PC-9 (cell line): Measurements from ENCODE around the gene HMSD. TPM values are rescaled to one million over a fixed set of nuclear protein-coding genes. Genes with fewer than 3 reads are reported as not detected.

Experiments
- Bru-seq: library from RNA; stranded (reverse); fragments of 400-500 nt; gene quantifications from one replicate; lab custom pipeline; 2021; lab: Mats Ljungman, UMichigan
- BruChase-seq, 2 experiments: library from RNA; stranded (reverse); fragments of 400-500 nt; gene quantifications; one replicate each; lab custom pipeline; 2021; lab: Mats Ljungman, UMichigan
- BruUV-seq: library from RNA; stranded (reverse); fragments of 400-500 nt; replicated peaks from 2 replicates; lab custom pipeline; 2021; lab: Mats Ljungman, UMichigan
- CTCF ChIA-PET: fragments of 300-600 bp; sonication (Branson Sonifier 250); formaldehyde crosslinking; loops from one replicate; lab custom pipeline; 2022; ENCODE audit warnings: antibody characterized with exemption; lab: Charles Lee
- POLR2A ChIA-PET: fragments of 300-600 bp; sonication (Branson Sonifier 250); formaldehyde crosslinking; loops from one replicate; lab custom pipeline; 2022; ENCODE audit warnings: antibody characterized with exemption; ENCODE audit not compliant: unreplicated experiment; lab: Charles Lee
- DNase-seq, 2 experiments: peaks; one replicate each; pipeline versions ENCODE4 v3.0.0 to v3.0.0-alpha.2; 2015 to 2022; ENCODE audit warnings: mixed read lengths in 1 of 2
- H2AFZ ChIP-seq: fragments of 200-600 bp; sonication (generic); 2 replicates; pipeline ENCODE4 v1.8.1; 2017; ENCODE audit warnings: antibody characterized with exemption
- H3F3A ChIP-seq: fragments of 200-600 bp; sonication (generic); 2 replicates; pipeline ENCODE4 v1.8.1; 2017; ENCODE audit warnings: antibody characterized with exemption, mild to moderate bottlenecking, low read depth; ENCODE audit not compliant: insufficient read depth
- H3K27ac ChIP-seq: fragments of 200-600 bp; sonication (generic); 2 replicates; pipeline ENCODE4 v1.6.1; 2016; ENCODE audit warnings: mixed run types
- H3K27me3 ChIP-seq: fragments of 200-600 bp; sonication (generic); 2 replicates; pipeline ENCODE4 v1.6.1; 2016; ENCODE audit warnings: low read depth, mixed run types; ENCODE audit not compliant: insufficient read depth
- H3K36me3 ChIP-seq: fragments of 200-600 bp; sonication (generic); 2 replicates; pipeline ENCODE4 v1.6.1; 2016; ENCODE audit warnings: low read depth, mixed run types
- H3K4me1 ChIP-seq: fragments of 200-600 bp; sonication (generic); replicated peaks from 2 replicates; pipeline ENCODE4 v1.6.1; 2016; ENCODE audit warnings: mixed run types; ENCODE audit not compliant: insufficient read depth
- H3K4me2 ChIP-seq: fragments of 200-600 bp; sonication (generic); 2 replicates; pipeline ENCODE4 v1.6.1; 2017; ENCODE audit warnings: mixed run types
- H3K4me3 ChIP-seq: fragments of 200-600 bp; sonication (generic); 2 replicates; pipeline ENCODE4 v1.6.1; 2016; ENCODE audit warnings: mixed run types
- H3K79me2 ChIP-seq: fragments of 200-600 bp; sonication (generic); 2 replicates; pipeline ENCODE4 v1.6.1; 2017; ENCODE audit warnings: low read depth, mixed run types
- H3K9me2 ChIP-seq: fragments of 200-600 bp; sonication (generic); 2 replicates; pipeline ENCODE4 v1.8.1; 2017; ENCODE audit warnings: mild to moderate bottlenecking; ENCODE audit not compliant: insufficient read depth
- H3K9me3 ChIP-seq: fragments of 200-600 bp; sonication (generic); 2 replicates; pipeline ENCODE4 v1.8.1; 2016; ENCODE audit warnings: low read depth; ENCODE audit not compliant: insufficient read depth
- H4K20me1 ChIP-seq: fragments of 200-600 bp; sonication (generic); 2 replicates; pipeline ENCODE4 v1.8.1; 2017; ENCODE audit not compliant: insufficient read depth
- EZH2 ChIP-seq: fragments of 200-600 bp; sonication (generic); IDR thresholded peaks from 2 replicates; pipeline ENCODE4 v1.8.0; 2017; ENCODE audit warnings: antibody characterized with exemption, low read depth
- intact Hi-C: fragments of 100-400 bp; cut with micrococcal nuclease; formaldehyde crosslinking; loops from one replicate; pipeline ENCODE4 v1.10.0; 2022; ENCODE audit not compliant: unreplicated experiment
- long read RNA-seq: library from polyadenylated mRNA; stranded (forward); transcript quantifications from one replicate; pipeline ENCODE4 v2.0.0, GENCODE V29; 2022
- total RNA-seq: library from RNA; stranded (reverse); gene quantifications from 2 replicates; pipeline ENCODE4 v1.2.3, GENCODE V29; 2021
- TF ChIP-seq, protein P1 (sequence below): fragments of 200-600 bp; sonication (generic); conservative IDR thresholded peaks from 2 replicates; pipeline ENCODE4 v1.6.1; 2017; ENCODE audit warnings: mixed run types, antibody characterized with exemption, mild to moderate bottlenecking, moderate library complexity

Gene HMSD, protein sequence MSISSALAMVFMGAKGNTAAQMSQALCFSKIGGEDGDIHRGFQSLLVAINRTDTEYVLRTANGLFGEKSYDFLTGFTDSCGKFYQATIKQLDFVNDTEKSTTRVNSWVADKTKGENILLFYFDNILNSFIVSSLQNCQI
- total RNA-seq (not detected in 2 replicates), Bru-seq, nascent RNA (percentile 13 among the genes with signal in this experiment), BruChase-seq, experiment 1, labeled RNA remaining after a 2-hour chase (percentile 12 among the genes with signal in this experiment), BruChase-seq, experiment 2, labeled RNA remaining after a 6-hour chase (percentile 14 among the genes with signal in this experiment)
- long read RNA-seq, partial matches to known transcripts: 0 of 1 reads
- long read RNA-seq, other reads (novel, unspliced or antisense): 0 of 1 reads

DNA sequence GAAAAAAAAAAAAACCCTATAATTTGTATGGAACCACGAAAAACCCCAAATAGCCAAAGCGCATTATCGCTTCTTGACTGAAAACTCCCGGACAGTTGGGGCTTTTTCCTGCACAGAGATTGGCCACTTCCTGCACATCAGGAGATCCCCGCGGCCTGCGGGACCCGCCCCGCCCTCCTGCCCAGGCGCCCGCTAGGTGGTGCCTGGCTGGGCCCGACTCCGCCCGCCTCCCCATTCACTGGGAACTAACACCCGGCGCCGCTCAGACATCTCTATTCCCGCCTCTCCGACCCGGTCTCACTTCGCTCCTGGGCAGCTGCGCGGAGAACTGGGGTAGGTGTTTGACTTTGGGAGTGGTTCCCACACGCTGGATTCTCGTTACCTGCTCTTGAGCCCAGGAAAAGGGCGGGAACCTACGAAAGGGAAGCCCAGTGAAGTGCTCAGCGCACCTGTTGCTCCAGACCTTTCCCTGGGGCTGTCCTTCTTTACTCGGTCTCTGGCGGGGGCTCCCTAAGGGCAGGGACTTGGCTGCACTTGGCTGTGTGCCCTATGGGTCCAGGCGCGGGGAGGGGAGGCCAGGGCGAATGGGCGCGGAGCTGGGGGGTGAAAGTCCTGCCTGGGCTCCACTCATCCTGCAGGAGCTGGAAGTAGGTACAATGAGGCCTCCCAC is at the start of gene HMSD:
HMSD (plus strand) TSS at position 234 of the 670 bp plus-strand sequence. CDS start 4,155 bp downstream, outside the sequence.
- DNase-seq: peak in 1 of 2 experiments; percentile 28
- Histone ChIP-seq H3F3A (no peaks in the 10 kb centered on the region), H3K4me2 (no peak within 1 kb of the TSS), H3K27me3 (no peaks in the 10 kb centered on the region), H3K4me3 (no peak within 1 kb of the TSS), H3K36me3 (no peaks in the 10 kb centered on the region), H2AFZ (0 out of 2 replicates have a peak within 1 kb of the TSS, but pooled peaks have one; percentile 58), H3K27ac (no peak within 1 kb of the TSS), H3K79me2 (no peaks in the 10 kb centered on the region), H3K9me3 (no peaks in the 10 kb centered on the region), H4K20me1 (no peaks in the 10 kb centered on the region), H3K9me2 (no peaks in the 10 kb centered on the region), H3K4me1 (no peaks in the 10 kb centered on the region)
- TF ChIP-seq EZH2: no peak
- TF ChIP-seq, protein P1, sequence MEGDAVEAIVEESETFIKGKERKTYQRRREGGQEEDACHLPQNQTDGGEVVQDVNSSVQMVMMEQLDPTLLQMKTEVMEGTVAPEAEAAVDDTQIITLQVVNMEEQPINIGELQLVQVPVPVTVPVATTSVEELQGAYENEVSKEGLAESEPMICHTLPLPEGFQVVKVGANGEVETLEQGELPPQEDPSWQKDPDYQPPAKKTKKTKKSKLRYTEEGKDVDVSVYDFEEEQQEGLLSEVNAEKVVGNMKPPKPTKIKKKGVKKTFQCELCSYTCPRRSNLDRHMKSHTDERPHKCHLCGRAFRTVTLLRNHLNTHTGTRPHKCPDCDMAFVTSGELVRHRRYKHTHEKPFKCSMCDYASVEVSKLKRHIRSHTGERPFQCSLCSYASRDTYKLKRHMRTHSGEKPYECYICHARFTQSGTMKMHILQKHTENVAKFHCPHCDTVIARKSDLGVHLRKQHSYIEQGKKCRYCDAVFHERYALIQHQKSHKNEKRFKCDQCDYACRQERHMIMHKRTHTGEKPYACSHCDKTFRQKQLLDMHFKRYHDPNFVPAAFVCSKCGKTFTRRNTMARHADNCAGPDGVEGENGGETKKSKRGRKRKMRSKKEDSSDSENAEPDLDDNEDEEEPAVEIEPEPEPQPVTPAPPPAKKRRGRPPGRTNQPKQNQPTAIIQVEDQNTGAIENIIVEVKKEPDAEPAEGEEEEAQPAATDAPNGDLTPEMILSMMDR: no peak
- intact Hi-C loops: no loop called here
- ChIA-PET POLR2A (no interaction called here), CTCF (no interaction called here)
- BruUV-seq: no TSS peak

DNA sequence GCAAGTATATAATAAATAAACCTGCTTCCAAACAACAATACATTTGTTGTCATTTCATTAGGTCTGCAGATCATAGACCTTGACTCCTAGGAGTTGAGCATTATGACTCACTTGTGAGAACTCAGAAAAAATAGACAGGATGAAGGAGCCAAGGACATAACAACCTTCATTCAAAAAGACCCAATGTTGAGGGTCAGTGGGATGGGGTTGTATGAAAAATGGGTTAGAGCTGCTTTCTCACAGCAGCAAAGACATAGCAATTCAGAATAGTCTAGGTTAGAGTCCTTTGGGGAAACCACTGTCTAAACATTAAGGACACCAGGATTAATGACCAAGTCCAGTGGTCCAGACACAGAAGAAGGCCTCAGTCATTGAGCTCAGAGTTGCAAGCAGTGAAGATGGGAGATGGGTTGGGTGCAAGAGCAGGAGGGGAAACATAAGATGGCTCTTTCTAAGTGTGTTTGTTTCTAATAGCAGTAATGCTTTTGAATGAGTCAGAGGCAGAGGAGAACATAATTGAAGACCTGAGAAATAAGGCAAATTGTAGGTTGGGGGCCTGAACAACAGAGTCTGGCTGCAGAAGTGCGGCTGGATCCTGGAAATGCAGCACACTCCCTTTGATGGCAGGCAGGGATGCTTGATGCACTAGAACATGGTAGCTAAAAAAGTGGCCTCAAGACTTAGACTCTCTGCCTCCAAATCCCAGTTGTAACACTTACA is 45.1 kb upstream of the HMSD start:
- no peaks in the 10 kb centered on the region for H3K79me2 ChIP-seq
- H4K20me1 ChIP-seq: no peaks in the 10 kb centered on the region
- ChIA-PET POLR2A (no interaction called here), CTCF (no interaction called here)
- no peaks in the 10 kb centered on the region for H3K9me2 ChIP-seq
- no peaks in the 10 kb centered on the region for H3K27me3 ChIP-seq
- DNase-seq: no peak
- no peaks in the 10 kb centered on the region for H3K9me3 ChIP-seq
- H2AFZ ChIP-seq: no peak overlapping the region
- no peak overlapping the region for H3K4me3 ChIP-seq
- no peaks in the 10 kb centered on the region for H3K36me3 ChIP-seq
- H3F3A ChIP-seq: no peaks in the 10 kb centered on the region
- BruUV-seq: no TSS peak
- H3K27ac ChIP-seq: no peak overlapping the region
- H3K4me1 ChIP-seq: no peaks in the 10 kb centered on the region
- TF ChIP-seq, protein P1: no peak
- H3K4me2 ChIP-seq: no peak overlapping the region
- intact Hi-C loops: no loop called here

DNA sequence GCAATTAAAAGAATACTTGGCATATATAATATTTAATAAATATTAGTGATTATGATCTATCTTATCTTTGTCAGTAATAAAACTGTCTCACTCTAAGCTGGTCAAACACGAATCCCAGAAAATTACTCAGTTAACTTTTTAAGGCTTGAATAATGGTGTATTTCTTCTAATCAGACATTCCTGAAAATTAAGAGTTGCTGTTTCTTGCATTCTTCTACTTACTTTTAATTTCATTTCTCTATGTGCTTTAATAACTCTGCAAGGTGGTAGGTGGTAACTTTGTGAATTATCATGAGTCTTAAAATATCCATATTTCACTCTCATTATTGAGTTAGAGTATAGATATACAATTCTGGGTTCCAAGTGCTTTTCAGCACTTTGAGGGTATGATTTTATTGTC is 44.4 kb upstream of the HMSD start:
- CTCF ChIA-PET: no interaction called here

More for the DNA sequence above, 44.4 kb upstream of the HMSD start:
- H2AFZ ChIP-seq: no peak overlapping the region
- H3K9me2 ChIP-seq: no peaks in the 10 kb centered on the region
- POLR2A ChIA-PET: no interaction called here
- DNase-seq: no peak
- TF ChIP-seq, protein P1: no peak
- TF ChIP-seq EZH2: no peak
- no peaks in the 10 kb centered on the region for H3K27me3 ChIP-seq
- intact Hi-C loops: no loop called here
- H3K27ac ChIP-seq: no peak overlapping the region
- no peaks in the 10 kb centered on the region for H3K79me2 ChIP-seq
- no peak overlapping the region for H3K4me3 ChIP-seq
- H3K4me1 ChIP-seq: no peaks in the 10 kb centered on the region
- no peaks in the 10 kb centered on the region for H3K36me3 ChIP-seq
- no peaks in the 10 kb centered on the region for H3K9me3 ChIP-seq
- no peaks in the 10 kb centered on the region for H4K20me1 ChIP-seq
- no peaks in the 10 kb centered on the region for H3F3A ChIP-seq
- no peak overlapping the region for H3K4me2 ChIP-seq
- no TSS peak for BruUV-seq
